NCI-H2081 treated with DMSO at 0.1 percent for 48 hours (cell line): Measurements from ENCODE around the gene TBPL2.
A peak's percentile ranks its signal among the peaks of the same experiment; 100 is the strongest.
"Not testable (repeated sequence)": the region's sequence is repeated elsewhere in the genome, so short reads cannot be mapped to it uniquely, and the experiment has no call there.

ENCODE experiments used
- DNase-seq: peaks from one replicate; lab custom pipeline; 2025; lab: John Stamatoyannopoulos, UW

The TBPL2 gene

DNA sequence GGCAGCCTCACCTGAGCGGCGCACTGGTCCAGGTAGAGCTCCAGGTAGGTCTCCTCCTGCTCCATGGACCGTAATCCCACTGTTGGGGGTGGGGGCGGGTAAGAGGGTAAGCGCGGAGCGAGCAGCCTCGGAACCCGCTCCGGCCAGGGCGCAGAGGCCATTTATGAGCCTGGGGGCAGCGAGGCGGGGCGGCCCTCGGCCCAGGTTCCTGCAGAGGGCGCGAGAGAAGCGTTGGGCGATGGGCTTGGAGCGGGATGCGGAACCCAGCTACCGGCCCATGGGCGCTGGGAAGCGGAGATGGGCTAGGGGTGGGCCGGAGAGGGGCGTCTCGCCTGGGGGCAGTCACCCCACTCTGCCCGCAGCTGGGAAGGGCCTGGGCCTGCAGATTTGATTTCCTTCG lies at the start of gene TBPL2:
Gene TBPL2 (minus strand): TSS at position 232 of the 400 bp plus-strand sequence. CDS start 167 bp downstream, at position 65.
- no peak for DNase-seq

DNA sequence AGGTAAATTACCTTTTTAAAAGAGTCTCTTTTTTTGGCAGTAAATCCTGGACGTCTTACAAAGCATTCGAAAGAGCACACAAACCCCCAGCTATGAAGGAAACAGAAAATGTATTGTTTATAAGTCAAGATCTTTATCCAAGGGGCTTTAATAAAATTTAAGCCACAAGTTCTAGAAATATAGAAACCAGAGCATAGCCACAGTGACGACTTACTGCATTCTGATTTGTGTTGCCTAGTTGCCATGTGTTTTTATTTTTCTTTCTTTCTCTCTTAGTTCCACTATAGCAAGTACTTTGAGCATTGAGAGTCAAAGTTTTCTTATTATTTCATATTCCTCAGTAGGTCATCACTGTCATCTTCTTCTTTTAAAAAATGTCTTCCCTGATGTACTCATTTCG lies 47.8 kb upstream of the TBPL2 start:
- DNase-seq, result no peak

DNA sequence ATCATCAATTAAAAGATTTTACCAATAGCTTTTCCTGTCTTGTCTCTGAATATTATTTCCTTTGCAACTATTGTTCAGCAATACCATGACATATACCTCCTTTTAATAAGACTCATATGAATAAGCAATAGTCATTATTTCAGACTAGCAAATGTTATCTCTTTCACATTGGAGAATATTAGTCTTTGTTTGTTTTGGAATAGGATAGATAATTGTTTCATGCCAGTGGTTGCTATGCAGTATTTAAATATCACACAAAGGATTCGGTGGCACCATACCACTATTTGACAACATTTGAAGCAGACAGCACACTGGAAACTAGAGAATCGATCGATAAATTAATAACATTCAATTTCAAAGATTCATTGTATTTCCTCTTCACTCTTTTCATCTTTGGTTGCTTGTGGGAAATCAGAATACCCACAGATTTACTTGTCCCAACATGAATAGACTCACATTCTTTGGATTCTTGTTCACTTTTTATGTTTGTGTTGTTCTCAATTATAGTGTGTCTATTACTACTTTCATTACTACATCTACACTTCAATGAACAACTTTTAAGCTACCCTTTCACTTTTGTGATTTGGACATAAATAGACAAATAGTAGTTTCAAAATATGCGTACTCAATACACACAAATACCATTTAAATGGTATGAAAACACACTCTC lies 42.7 kb upstream of the TBPL2 start:
- DNase-seq, result no peak

DNA sequence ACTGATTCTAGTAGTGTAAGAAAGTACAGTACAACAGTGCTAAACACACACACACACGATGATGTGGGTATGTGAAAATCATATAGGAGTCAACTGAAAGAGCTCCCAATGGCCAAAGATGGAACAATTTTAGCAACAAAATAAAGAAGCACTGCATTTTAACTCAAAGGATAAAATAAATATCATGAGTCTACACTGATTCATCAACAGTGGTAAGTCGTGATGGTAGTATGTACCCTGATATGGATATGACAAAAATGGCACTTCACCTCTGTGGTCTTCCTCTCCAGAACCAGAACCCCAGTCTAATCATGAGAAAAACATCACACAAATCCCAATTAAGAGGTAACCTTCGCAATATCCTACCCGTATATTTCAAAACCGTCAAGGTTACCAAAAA lies 41.4 kb upstream of the TBPL2 start:
- DNase-seq, result no peak

DNA sequence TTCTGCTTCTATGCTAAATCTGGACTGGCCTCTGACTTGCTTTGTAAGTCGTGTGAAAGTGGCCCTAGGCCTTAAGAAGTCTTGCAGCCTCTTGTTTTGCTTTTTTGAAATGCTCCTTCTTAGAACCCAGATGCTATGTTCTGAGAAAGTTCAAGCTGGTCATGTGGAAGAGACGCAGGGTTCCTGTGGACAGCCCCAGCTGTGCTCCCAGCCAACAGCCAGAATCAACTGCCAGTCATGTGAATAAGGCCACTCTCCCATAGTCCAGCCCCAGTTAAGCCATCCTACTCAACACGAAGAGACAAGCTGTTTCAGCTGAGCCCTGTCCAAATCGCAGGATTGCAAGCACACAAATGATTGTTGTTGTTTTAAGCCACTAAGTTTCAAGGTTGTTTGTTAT lies 37.3 kb upstream of the TBPL2 start:
- DNase-seq, result no peak

DNA sequence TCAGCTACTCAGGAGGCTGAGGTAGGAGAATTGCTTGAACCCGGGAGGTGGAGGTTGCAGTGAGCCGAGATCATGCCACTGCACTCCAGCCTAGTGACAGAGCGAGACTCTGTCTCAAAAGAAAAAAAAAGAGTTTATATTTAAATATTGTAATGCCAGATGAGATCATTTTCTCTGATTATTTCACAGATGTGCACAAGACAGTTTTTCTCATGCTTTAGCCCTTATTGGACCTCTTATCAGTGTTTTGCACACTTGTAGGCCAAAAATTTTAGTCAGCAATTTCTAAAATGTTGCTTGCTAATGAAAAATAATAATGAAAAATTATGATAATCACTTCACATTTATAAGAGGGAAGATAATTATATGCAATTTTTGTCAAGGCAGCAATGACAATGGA lies 36.0 kb upstream of the TBPL2 start:
- not testable (repeated sequence) for DNase-seq

DNA sequence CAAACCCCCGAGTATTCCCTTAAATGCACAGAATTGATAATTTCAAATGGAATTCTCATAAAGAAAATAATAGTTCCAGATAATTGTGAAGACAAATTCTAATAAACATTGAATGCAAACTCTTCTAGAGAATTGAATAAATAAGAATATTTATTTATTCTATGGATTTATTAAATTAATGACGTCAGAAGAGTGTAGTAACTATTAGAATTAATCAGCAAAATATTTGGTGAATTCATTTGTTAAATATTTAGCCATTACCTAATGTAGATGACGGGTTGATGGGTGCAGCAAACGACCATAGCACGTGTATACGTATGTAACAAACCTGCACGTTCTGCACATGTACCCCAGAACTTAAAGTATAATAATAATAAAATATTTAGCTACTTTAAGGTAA lies 33.4 kb upstream of the TBPL2 start:
- DNase-seq, result no peak

DNA sequence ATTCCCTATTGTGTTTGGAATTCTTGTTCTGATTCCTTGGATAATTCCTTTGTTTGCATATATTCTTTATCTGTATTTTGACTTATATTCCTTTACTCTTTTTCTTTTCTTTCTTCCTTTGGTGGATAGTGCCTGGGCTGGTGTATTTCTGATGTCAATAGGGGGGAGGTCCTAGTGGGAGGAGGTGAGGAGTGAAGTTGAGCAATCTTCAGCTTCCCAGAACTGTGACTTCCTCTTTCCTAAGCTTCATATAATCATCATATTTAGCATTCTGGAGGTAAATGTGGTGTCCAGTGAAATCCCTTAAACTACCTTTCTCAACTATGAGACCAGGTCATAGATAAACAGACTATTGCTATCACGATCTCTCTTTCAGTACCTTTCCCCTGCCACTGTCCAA lies 29.6 kb upstream of the TBPL2 start:
- DNase-seq, result no peak

DNA sequence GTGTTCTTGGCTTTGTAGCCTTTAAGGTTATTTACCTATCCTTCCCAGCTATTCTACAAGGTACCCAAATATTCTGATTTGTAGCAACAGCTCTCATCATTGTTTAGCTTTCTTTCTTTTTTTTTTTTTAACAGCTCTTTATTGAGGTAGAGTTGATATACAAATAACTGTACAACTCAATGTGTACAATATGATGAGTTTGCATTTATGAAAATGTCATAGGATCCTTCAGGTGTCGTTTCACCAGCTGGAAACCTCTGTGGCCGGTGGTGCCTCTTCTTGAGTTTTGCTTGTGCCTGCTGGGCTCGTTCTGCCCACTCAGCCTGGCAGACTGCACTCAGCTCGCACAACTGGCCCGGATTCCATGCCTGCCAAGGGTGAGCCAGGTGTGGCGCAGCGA lies 26.9 kb upstream of the TBPL2 start:
- no peak for DNase-seq

DNA sequence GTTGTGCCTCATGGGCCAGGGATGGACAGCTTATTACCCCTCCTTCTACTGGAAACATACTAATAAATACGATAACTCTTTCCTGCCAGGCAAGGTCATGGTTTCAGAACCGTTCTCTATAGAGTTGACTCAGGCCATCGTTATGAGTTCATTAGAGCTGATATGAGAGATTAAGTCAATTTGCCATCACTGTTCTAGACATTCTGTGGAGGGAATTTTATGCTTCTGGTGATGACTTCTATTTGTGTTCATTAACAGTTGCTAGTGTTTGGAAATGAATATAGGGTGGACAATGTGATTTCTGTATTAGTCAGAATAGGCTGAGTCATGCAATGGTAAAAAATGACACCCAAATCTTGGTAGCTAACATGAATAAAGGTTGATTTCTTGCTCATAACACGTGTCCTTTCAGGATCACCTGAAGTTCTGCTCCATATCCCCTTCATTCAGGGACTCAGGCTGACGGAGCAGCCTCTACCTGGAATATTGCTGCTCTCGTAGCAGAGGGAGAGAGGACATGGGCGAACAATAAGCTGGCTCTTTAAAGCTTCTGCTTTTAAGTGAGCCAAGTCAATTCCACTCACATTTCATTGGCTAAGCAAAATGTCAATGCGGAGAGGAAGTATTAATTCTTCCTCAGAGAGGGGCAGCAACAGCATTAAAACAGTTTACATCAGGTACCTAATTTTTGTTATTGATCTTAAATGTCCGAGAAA lies 18.5 kb upstream of the TBPL2 start:
- DNase-seq, result no peak

DNA sequence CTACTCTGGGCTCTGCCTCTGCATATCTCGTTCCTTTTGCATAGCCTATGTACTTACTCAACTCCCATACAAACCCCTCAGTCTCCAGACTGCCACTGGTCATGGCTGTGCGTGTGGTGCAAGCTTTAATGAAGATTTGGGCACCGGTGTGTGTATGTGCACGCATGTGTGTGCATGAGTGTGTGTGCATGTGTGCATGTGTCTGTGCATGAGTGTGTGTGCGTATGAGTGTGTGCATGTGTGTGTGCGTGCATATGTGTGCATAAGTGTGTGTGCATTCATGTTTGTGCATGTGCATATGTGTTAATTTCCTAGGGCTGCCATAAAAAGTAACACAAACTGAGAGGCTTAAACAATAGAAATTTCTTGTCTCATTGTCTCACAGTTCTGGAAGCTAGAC lies 17.1 kb upstream of the TBPL2 start:
- DNase-seq, result no peak

DNA sequence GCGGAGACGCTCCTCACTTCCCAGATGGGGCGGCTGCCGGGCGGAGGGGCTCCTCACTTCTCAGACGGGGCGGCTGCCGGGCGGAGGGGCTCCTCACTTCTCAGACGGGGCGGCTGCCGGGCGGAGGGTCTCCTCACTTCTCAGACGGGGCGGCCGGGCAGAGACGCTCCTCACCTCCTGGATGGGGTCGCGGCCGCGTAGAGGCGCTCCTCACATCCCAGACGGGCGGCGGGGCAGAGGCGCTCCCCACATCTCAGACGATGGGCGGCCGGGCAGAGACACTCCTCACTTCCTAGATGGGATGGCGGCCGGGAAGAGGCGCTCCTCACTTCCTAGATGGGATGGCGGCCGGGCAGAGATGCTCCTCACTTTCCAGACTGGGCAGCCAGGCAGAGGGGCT lies 16.0 kb upstream of the TBPL2 start:
- DNase-seq, result not testable (repeated sequence)

DNA sequence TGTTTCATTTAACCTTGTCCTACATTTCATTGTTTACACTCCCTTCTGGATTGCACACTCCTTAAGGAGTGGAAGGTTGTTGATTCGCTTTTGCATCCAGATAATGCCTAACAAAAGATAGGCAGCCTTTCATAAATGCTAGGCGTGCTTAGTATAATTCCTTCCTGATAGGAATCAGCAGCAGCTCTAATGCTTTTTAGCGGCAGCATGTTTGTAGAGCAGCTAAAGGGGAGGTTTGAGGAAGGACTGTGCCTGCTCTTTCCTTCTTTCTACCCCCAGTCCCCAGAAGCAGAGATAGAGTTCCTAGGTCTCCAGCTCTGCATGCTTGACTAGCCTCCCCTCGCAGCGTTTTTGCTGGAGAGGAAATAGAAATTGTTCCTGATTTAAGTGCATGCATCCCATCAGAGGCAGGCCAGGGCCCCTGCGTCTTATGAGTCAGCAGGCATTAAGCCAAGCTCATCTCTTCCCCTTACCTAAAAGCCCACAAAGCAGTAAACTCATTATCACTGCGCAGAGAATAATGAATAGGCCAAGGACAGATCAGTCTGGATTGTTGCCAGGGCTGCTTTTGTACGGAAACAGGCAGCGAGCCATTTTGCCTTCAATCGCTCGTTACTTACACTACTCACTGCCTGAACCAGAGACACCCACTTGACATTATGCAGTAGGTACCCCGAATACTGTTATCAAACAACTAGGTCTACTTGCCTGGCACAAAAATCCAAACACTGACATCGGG lies 14.0 kb upstream of the TBPL2 start:
- DNase-seq, result peak; percentile 83

DNA sequence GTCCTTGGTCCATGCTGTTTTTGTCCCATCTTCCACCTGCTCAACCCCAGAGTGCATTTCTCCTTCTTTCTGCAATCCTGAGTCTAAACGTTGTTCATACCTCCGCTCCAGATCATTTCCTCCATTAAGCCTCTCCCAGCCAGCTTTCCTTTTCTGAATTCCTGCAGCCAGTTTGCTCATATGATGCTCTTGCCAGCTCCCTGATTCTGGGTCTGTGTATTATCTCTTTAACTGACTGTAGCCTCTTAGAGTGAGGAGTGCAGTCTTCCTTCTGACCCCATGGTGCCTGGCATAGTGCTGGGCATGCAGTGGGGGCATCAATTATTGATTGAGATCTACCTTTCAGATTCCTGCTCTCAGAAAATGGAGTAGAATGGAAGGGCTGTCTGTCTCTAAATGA lies 11.5 kb upstream of the TBPL2 start:
- DNase-seq, result no peak

DNA sequence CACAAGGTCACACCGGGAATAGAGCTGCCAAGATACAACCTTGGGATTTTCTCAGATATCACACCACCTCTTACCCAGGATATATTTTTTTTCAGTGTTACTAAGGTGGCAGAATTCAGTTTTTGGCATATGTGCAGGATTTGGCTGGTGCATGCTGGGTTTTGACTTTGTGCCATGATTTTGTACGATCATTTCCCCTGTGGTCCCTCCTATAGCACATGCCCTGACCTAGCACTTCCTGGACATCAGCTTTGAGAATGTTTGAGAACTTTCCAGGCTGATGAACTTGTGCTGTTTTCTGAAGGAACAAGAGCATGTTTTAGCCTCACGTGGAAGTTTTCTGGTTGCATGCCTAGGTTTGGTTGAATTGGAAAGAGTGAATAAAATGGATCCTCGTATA lies 11.0 kb upstream of the TBPL2 start:
- DNase-seq, result no peak

DNA sequence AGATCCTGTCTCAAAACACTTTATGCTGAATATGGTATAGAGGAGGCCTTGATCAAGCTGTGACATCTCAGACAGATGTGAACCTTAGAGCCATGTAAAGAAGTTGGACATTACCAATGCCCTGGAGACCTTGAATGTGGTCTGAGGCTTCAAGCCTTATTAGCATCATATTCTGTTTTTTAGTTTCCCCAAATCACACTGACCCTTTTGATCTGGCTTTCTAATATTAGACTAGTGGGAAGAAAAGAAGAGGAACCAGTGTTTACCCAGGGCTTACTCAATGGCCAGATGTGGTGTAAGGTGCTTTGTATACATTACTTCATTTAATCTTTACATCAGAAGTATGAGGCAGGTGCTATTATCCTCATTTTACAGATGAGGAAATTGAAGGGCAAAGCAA lies 10.6 kb upstream of the TBPL2 start:
- DNase-seq, result no peak

DNA sequence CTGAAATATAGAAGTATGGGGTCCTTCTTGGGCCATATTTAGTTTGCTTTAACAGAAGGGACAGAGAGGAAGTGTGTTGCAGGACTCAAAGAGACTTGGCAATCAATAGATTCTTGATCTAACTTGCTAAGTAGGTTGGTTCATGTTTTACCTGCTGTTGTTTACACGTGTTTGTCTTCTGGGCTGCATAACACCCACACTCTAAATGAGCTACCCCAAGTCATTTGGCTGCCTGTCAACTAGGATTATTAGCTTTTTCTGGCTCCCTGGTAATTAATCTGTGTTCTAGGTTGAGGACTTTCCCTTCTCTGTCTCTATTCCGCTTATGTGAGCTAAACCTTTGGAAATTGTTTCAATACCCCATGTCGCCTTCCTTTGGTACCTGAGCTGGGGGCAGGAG lies 10.1 kb upstream of the TBPL2 start:
- DNase-seq, result no peak

DNA sequence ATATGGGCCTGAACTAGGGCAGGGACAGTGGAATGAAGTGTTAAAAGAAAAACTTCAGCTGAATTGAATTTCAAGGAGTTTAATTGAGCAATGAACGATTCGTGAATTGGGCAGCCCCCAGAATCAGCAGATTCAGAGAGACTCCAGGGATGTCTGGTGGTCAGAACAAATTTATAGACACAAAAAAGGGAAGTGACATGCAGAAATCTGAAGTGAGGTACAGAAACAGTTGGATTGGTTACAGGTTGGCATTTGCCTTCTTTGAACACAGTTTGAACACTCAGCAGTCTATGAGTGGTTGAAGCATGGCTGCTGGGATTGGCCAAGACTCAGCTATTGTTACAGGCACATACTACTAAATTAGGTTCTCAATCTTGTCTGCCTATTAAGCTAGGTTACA lies 9.7 kb upstream of the TBPL2 start:
- no peak for DNase-seq

DNA sequence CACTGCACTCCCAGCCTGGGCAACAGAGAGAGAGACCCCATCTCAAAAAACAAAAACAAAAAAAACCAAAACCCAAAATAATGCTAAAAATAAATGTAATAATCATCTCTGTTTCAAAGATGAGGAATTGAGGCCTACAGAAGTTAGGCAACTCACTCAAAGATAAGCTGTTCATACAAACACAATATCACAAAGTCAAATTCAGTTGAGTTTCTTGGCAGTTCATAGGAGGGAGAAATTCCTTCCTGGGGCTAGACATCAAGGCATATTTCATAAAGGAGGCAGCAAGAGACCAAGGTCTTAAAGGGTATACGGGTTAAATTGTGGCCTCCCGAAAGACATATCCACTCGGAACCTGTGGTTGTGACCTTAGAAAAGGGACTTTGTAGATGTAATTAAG lies 8.7 kb upstream of the TBPL2 start:
- DNase-seq, result no peak

DNA sequence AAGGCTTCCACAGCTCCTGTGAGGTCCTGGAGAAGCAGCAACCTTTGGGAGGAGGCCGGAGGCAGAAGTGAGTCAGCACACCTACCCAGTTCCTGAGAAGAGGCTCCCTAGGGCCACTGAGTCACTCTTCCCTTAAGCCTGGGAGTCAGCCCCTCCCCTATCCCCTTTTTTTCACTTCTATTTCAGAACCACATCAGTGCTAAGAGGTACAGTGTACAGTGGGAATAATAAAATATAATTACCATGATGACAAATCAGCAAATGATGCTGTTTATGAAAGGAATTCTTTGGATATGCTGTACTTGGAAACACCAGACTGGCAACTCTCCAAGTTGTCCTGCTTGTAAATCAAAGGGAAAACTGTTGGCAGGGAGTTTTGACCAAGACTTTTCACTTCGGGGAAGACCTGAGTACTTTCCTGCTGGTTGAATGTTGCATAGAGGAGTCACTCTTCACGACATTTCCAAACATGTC lies 7.8 kb upstream of the TBPL2 start:
- no peak for DNase-seq

DNA sequence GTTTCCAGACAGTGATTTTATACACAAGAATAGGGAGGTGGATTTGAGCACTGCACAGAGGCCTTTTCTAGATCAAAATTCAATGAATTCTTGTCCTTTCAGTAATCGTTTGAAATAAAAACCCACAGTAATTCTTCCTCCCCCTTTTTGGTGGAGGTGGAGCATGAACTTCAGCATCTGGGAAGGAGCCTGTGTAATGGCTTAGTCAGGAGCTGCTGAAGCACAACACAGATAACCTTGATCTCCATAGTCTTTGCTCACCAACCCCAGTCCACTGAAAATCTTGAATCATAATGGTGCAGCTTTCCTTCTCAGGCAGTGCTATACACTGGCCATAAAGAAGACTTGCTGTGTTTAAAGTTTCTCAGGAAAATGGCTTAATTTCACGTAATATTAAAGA lies 6.4 kb upstream of the TBPL2 start:
- no peak for DNase-seq

DNA sequence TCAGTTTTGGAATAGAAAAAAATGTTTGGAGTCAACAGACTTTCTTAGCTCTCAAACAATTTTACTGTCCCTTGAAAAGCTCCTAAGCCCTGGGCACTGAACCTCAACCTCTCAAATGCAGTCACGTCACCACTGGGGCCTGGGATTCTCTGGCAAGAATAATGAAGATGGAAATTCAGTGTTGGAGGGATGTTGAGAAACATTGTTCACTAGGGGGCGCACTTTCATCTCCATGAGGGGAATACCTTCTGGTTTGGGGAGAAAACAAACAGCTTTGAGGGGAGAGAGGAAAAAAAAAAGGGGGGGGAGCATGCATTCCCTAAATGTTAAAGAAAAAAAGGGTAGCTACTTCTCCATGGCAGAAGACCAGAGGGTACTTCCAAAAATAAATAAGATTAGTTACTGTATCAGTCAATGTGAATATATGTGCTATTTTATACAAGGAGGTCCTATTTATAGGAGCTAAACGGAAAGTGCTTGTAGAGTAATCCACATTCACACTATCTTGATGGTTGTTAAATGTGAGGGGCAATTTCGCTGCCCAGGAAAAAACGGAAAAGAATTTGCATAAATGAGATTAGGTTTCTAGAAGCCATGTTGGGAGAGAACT lies 5.8 kb upstream of the TBPL2 start:
- DNase-seq, result peak; percentile 50

DNA sequence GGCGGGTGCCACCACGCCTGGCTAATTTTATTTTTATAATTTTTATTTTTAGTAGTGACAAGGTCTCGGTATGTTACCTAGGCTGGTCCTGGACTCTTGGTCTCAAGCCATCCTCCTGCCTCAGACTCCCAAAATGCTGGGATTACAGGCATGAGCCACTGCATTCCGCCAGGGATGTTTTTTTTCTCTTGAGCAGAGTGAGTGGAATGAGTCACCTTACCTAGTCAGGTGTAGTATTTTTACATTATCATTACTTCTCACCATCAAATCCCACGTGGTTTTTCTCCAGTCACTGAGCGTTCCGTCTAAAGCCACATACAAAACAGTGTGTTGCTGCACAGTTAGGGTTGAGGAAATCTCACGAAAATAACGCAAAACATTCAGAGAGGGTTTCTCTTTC lies 870 bp upstream of the TBPL2 start:
- DNase-seq, result no peak
